ENCODE results near the gene LIN7C.

DNA sequence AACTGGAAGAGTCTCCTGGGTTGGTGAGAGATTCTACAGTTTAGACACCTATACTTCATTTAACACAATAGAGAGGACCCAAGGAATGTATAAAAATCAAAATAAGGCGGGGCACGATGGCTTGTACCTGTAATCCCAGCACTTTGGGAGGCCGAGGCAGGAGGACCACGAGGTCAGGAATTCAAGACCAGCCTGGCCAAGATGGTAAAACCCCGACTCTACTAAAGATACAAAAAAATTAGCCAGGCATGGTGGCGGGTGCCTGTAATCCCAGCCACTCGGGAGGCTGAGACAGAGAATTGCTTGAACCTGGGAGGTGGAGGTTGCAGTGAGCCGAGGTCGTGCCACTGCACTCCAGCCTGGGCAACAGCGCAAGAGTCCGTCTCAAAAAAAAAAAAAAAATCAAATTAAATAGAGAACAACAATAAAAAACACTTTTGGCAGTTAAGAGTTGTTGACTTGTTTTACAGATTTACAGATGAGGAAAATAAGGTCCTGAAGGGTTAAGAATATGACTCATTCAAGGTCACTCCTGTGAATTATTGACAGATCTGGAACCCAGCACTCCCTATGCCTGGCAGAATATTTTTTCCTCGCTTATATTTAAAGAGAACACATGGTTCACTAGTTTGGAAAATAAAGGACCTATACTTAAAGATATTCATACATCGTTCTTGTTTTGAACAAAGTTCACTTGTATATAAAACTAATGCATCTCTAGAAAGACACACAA is 39.2 kb downstream of the LIN7C start:
- TF ChIP-seq, protein P1, sequence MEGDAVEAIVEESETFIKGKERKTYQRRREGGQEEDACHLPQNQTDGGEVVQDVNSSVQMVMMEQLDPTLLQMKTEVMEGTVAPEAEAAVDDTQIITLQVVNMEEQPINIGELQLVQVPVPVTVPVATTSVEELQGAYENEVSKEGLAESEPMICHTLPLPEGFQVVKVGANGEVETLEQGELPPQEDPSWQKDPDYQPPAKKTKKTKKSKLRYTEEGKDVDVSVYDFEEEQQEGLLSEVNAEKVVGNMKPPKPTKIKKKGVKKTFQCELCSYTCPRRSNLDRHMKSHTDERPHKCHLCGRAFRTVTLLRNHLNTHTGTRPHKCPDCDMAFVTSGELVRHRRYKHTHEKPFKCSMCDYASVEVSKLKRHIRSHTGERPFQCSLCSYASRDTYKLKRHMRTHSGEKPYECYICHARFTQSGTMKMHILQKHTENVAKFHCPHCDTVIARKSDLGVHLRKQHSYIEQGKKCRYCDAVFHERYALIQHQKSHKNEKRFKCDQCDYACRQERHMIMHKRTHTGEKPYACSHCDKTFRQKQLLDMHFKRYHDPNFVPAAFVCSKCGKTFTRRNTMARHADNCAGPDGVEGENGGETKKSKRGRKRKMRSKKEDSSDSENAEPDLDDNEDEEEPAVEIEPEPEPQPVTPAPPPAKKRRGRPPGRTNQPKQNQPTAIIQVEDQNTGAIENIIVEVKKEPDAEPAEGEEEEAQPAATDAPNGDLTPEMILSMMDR (conservative IDR thresholded peaks at IDR 0.05; ENCODE audit: low read depth, low read length): no peak
- TF ChIP-seq EZH2 (IDR thresholded peaks at IDR 0.05; ENCODE audit: borderline replicate concordance, low read depth, low read length, poor library complexity, severe bottlenecking): no peak

Measured in A673 (cell line).